Muscle layer of duodenum (tissue), 2 donors: ENCODE results near the gene CARD19.

Source experiments
- H3K27ac ChIP-seq: one replicate; pipeline ENCODE4 v1.7.0; 2013; ENCODE audit warnings: mild to moderate bottlenecking, low read length
- H3K27me3 ChIP-seq: one replicate; pipeline ENCODE4 v1.7.0; 2013; ENCODE audit warnings: low read depth, mild to moderate bottlenecking, control low read depth, low read length
- H3K36me3 ChIP-seq, 2 donors: one replicate each; pipeline ENCODE4 v1.7.0; 2013; ENCODE audit warnings: low read length in 2 of 2, control low read depth in 1 of 2, mild to moderate bottlenecking in 1 of 2; ENCODE audit not compliant: insufficient read depth in 2 of 2, control insufficient read depth in 1 of 2
- H3K4me1 ChIP-seq, 2 donors: one replicate each; pipeline ENCODE4 v1.7.0; 2013; ENCODE audit warnings: low read length in 2 of 2, mild to moderate bottlenecking in 2 of 2, control low read depth in 1 of 2, moderate library complexity in 1 of 2; ENCODE audit not compliant: insufficient read depth in 2 of 2, control insufficient read depth in 1 of 2
- H3K4me3 ChIP-seq, 2 donors: one replicate each; pipeline ENCODE4 v1.7.0; 2013; ENCODE audit warnings: low read length in 2 of 2, low read depth in 1 of 2, mild to moderate bottlenecking in 1 of 2
- H3K9me3 ChIP-seq, 2 donors: one replicate each; pipeline ENCODE4 v1.7.0; 2013; ENCODE audit warnings: low read length in 2 of 2, control low read depth in 1 of 2, mild to moderate bottlenecking in 1 of 2; ENCODE audit not compliant: control insufficient read depth in 1 of 2
- donor health status: healthy.

CARD19 gene

GRCh38 chr9:93091056-93091452, 5.0 kb upstream of the CARD19 start:
- peaks cover 17 to 24% of the 10 kb centered on the region in 2 donors for H3K4me1 ChIP-seq
- H3K27me3 ChIP-seq, result no peaks in the 10 kb centered on the region
- no peaks in the 10 kb centered on the region for H3K36me3 ChIP-seq
- peaks cover 0 to 11% of the 10 kb centered on the region in 2 donors for H3K9me3 ChIP-seq
- no peak overlapping the region for H3K27ac ChIP-seq
- H3K4me3 ChIP-seq, result no peak overlapping the region

DNA sequence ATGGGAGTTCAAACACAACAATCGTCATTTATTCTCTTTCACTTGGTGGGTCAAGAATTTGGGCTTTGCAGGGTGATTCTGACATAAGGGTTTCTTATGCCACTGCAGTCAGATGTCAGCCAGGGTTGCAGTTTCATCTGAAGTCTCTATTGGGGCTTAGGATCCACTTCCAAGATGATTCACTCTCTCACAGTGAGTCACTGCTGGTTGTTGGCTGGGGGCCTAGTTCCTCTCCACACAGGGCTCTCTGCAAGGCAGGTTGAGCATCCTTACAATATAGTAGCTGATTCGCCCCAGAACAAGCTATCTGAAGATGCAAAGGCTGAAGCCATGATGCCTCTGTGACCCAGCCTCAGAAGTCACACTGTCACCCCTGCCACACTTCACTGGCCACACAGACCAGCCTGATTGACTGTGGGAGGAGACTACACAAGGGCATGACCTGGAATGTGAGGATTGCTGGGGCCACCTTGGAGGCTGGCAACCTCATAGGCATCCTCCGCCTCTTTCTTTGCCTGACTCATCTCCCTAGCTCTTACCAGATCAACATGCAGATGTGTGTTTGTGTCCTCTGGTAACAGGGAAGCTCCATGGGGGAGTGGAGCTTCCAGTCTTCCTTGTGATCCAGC, 4.5 kb upstream of the CARD19 start:
- Histone ChIP-seq H3K4me3 (no peak overlapping the region), H3K36me3 (no peaks in the 10 kb centered on the region), H3K4me1 (peaks cover 17 to 24% of the 10 kb centered on the region in 2 donors), H3K9me3 (peaks cover 0 to 11% of the 10 kb centered on the region in 2 donors), H3K27ac (no peak overlapping the region), H3K27me3 (no peaks in the 10 kb centered on the region)

GRCh38 chr9:93092251-93092991, 3.6 kb upstream of the CARD19 start:
- H3K4me1 ChIP-seq, result peaks cover 22 to 32% of the 10 kb centered on the region in 2 donors
- H3K36me3 ChIP-seq, result no peaks in the 10 kb centered on the region
- no peaks in the 10 kb centered on the region for H3K27me3 ChIP-seq
- peaks cover 0 to 11% of the 10 kb centered on the region in 2 donors for H3K9me3 ChIP-seq
- no peak overlapping the region for H3K4me3 ChIP-seq
- no peak overlapping the region for H3K27ac ChIP-seq

DNA sequence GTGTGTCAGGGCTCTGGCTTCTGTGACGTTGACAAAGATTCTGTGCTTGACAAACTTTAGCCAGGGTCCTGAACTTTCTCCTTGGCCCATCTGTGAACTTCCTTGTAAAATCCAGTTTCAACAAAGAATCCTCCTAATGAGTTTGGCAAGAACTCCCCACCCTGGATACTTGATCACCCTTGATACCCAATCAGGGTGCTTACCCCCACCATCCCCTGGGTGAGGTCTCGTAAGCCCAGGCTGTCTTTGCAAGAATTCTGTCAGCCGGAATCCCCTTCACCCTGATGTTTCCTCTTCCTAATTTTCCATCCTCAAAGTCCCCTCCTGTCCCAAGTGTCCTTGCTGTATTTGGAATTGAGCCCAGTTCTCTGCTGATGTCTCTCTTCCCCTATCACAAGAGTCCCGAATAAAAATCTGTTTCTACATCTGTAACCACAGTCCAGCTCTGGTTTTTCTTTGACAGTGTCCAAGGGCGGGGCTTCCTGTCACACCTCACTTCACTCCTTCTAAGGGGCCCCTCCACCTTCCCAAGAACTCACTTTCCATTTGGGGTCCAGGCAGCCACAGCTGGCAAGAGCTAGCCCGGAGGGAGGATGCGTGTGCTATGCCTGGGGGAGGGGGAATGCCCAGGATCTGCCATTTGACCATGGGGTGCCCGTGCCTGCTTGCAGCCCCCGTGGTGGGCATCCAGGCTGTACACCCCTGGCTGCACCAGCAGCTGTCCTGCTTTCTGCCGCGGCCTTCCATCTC, 2.7 kb upstream of the CARD19 start:
- Histone ChIP-seq H3K27ac (peak overlapping the region; percentile 51), H3K36me3 (no peaks in the 10 kb centered on the region), H3K4me3 (no peak overlapping the region), H3K9me3 (peaks cover 0 to 11% of the 10 kb centered on the region in 2 donors), H3K27me3 (no peaks in the 10 kb centered on the region), H3K4me1 (peaks cover 31 to 41% of the 10 kb centered on the region in 2 donors)

DNA sequence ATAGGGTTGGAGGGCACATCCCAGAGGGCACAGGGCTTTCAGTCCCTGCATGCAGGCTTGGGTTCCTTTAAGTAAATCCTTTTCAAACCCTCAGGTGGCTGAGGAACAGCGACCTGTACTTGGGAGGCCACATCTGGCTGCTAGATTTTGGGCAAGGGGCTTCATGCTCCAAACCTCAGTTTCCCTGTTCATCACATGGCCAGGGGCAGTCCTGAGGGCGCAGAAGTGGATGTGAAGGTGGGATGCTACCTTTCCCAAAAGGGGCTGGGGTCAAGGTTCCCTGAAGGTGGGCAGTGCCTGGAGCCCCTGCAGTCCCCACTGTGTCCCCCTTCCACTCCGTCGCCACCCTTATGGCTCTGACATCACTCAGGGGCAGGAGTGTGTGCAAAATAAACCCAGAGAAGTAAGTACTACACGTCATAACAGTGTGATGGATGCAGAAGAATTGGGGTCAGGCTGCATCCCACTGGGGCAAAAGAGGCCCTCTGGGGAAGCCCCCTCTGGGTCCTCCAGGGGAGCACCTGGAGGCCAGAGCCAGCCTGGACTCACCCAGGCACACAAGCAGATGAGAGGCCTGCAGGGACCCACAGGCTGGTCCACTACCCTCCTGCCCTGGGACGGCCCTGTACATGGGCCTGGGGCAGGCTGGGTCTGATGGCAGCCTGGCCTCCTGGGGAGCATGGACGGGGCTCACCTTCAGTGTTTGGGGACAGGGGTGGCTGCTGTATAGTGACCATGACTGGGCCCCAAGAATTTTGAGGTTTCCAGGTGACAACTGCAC, 1.9 kb upstream of the CARD19 start:
- Histone ChIP-seq H3K27me3 (no peaks in the 10 kb centered on the region), H3K36me3 (no peaks in the 10 kb centered on the region), H3K9me3 (peaks cover 0 to 11% of the 10 kb centered on the region in 2 donors), H3K27ac (peak overlapping the region; percentile 90), H3K4me3 (no peak overlapping the region), H3K4me1 (peaks cover 33 to 48% of the 10 kb centered on the region in 2 donors)

GRCh38 chr9:93094658-93095204, 1.3 kb upstream of the CARD19 start:
- Histone ChIP-seq H3K9me3 (peaks cover 0 to 11% of the 10 kb centered on the region in 2 donors), H3K36me3 (no peaks in the 10 kb centered on the region), H3K27ac (peak overlapping the region; percentile 90), H3K4me1 (peaks cover 38 to 55% of the 10 kb centered on the region in 2 donors), H3K27me3 (no peaks in the 10 kb centered on the region), H3K4me3 (peak overlapping the region in 1 of 2 donors; percentile 54)

DNA sequence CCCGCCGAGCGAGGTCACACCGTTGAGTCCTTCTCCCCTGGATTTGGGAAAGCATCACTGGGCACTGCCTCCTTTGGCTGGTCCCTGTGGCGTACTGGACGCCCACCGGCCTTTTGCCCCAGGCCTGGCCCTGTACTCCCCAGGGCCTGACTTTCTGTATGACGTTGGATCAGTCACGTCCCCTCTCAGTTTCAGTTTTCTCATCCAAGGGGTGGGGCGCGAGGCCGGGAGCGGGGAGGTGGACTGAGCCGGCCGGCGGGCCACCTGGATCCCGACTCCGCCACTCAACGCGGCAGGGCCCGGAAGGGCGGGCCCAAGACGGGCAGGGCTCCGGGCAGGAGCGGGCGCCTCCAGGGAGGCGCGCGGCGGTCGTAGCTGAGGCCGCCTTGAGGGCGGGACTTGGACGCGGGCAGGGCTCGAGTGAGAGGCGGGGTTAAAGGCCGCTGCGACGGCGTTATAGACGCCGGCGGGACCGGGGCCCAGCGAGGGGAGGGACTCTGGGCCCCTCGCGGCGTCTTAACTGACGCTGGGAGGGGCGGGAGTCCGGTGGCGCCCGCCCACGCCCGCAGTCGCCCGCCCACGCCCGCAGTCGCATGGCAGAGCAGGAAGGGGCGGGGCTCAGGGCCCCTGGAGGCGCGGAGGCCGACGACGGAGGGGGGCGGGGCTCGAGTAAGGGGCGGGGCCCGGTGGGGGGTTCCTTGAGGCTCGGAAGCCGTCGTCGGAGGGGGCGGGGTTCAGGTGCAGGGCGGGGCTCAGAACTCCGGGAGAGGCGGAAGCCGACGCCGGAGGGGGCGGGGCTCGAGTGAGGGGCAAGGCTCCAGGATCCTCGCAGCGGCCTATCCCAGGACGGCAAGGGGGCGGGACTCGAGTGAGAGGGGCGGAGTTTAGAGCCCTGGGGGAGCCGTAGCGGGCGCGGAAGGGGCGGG, 549 bp upstream of the CARD19 start:
- H3K4me1 ChIP-seq, result peaks cover 38 to 57% of the 10 kb centered on the region in 2 donors
- peaks cover 0 to 11% of the 10 kb centered on the region in 2 donors for H3K9me3 ChIP-seq
- no peaks in the 10 kb centered on the region for H3K36me3 ChIP-seq
- no peaks in the 10 kb centered on the region for H3K27me3 ChIP-seq
- H3K27ac ChIP-seq, result peak overlapping the region; percentile 90
- peak overlapping the region; percentile 50 to 82 for H3K4me3 ChIP-seq

GRCh38 chr9:93096811-93097382, 880 bp downstream of the CARD19 start:
- no peaks in the 10 kb centered on the region for H3K9me3 ChIP-seq
- no peaks in the 10 kb centered on the region for H3K27me3 ChIP-seq
- peaks cover 38 to 57% of the 10 kb centered on the region in 2 donors for H3K4me1 ChIP-seq
- H3K4me3 ChIP-seq, result peak overlapping the region; percentile 72 to 82
- peak overlapping the region; percentile 87 for H3K27ac ChIP-seq
- H3K36me3 ChIP-seq, result no peaks in the 10 kb centered on the region

- H3K27me3 ChIP-seq, result no peaks in the 10 kb centered on the region
- peak overlapping the region; percentile 87 for H3K27ac ChIP-seq
- H3K9me3 ChIP-seq, result no peaks in the 10 kb centered on the region
- peaks cover 38 to 56% of the 10 kb centered on the region in 2 donors for H3K4me1 ChIP-seq
- no peaks in the 10 kb centered on the region for H3K36me3 ChIP-seq
- peak overlapping the region; percentile 72 to 82 for H3K4me3 ChIP-seq
Measured at GRCh38 chr9:93097511-93098201, 1.6 kb downstream of the CARD19 start.
